DMS153 treated with DMSO at 0.1 percent for 48 hours (cell line): Measurements from ENCODE around the gene CLTB.

Experiments
- DNase-seq: peaks from one replicate; lab custom pipeline; 2025; ENCODE audit not compliant: unreplicated experiment; lab: John Stamatoyannopoulos, UW

The CLTB gene

DNA sequence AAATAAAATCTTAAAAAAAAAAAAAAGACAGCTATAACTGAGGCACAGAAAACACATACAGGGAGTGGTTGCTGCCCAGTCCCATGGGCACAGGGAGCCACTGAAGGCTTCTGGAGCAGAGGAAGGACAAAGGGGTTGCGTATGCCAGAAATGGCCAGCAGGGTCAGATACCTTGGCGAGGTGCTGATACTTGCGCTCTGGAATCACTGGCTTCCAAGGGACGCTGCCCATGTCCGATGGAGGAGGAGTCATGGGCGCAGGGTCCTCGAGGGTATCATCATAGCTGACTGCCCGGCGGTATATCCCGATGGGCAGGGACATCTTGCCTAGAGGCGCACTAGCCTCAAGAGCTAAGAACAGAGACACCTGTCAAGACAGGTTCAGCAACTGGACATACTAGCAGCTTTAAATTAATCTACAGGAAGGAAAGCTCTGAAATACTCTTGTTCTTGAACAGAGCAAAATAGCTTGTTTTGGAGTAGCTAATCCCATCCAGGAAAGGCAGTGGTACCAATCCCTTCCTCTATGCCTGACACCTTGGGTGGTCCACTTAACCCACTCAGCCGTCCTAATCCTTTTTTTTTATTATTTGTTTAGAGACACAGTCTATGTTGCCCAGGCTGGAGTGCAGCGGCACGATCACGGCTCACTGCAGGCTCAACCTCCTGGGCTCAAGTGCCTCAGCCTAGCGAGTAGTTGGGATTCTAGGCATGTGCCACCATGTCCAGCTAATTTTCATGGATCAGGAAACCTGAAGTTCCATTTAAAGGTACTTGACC lies 60.8 kb downstream of the CLTB start:
- DNase-seq, result no peak

- DNase-seq, result no peak
These were observed 62.8 kb downstream of the CLTB start for GRCh38 chr5:176353533-176353932.

DNA sequence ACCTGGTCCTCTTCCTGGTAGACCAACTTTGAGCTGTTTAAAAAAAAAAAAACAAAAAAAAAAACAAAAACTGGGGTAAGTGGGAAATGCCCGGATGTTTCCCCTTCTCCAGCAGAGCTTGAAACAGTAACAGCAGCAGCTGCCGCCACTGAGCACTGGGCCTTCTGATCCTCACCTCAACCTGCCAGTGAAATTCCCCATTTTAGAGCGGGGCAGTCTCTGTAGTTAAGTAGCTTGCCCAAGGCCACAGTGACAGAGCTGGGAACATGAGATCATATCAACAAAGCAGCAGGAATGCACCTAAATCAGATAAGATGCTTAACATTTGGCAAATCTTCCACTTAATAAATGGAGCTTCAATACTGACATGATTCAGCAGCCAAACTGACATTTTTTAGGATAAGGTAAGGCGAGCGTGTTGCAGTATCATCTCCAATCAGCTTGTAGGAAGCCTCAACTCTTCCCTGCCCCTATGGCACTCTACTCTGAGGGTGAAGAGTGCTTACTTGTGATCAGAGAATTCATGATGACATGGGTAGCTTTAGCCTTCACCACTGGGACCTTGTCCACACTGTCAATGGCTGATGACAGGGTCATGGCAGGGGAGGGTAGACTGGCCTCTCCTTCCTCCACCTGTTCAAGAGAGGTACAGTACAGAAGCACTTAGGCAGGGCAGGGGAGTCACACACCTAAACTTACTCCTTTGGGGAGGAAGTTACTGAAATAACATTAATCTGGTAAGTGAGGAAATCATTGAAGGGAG lies 64.0 kb downstream of the CLTB start:
- DNase-seq, result no peak

DNA sequence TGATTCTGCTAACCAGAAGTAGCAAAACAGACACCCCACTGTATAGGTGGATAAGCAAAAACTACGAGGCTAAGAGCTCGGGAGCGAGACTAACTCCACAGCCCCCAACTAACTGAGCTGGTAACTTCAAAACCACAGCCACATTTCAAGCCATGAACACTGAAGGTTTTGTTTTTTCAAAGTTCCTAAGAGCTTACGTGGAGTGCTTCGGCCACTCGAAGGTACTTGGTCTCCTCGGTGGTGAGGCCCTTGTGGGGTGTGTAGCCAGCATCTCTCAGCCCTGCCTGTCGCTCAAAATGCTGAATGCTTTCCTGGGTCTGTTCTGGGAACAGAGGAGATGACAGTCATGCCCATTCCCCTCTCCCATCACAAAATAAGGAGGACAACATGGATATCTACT lies 65.9 kb downstream of the CLTB start:
- DNase-seq, result no peak

- DNase-seq, result no peak
These were observed 73.4 kb downstream of the CLTB start for GRCh38 chr5:176342766-176343458.
